IMR-90 (cell line): ENCODE data around the gene PTRH2. TPM values are rescaled to one million over a fixed set of nuclear protein-coding genes. Genes with fewer than 3 reads are reported as not detected.

Experiments used
- ATAC-seq: fragments of 200-7000 bp; cut with Tn5 transposase; 2 replicates; pipeline ENCODE4 v1.9.1; 2020; ENCODE audit warnings: low read depth, mild to moderate bottlenecking, moderate library complexity
- BruUV-seq: library from RNA; stranded (reverse); fragments of 400-500 nt; replicated peaks from 2 replicates; lab custom pipeline; 2021; lab: Mats Ljungman, UMichigan
- CTCF ChIA-PET: fragments of 300-600 bp; formaldehyde crosslinking; extraction: SDS; loops from one replicate; lab custom pipeline; 2021; ENCODE audit warnings: antibody characterized with exemption; lab: Yijun Ruan, JAX
- POLR2A ChIA-PET: fragments of 300-600 bp; sonication (Branson Sonifier 250); formaldehyde crosslinking; loops from one replicate; lab custom pipeline; 2022; ENCODE audit warnings: antibody characterized with exemption; ENCODE audit not compliant: unreplicated experiment; lab: Charles Lee
- DNase-seq: peaks from one replicate; pipeline ENCODE4 v3.0.0; 2013
- H2AFZ ChIP-seq: replicated peaks from 2 replicates; pipeline ENCODE3; 2013; ENCODE audit warnings: low read length, mild to moderate bottlenecking; ENCODE audit not compliant: poor library complexity
- H2AK5ac ChIP-seq: 2 replicates; pipeline ENCODE4 v1.6.1; 2013; ENCODE audit warnings: low read depth, low read length, inconsistent platforms
- H2AK9ac ChIP-seq: replicated peaks from 2 replicates; pipeline ENCODE3; 2013; ENCODE audit warnings: mild to moderate bottlenecking, low read depth, low read length, moderate library complexity; ENCODE audit not compliant: poor library complexity
- H2BK120ac ChIP-seq: 2 replicates; pipeline ENCODE4 v1.6.1; 2013; ENCODE audit warnings: low read depth, low read length, inconsistent platforms
- H2BK15ac ChIP-seq: 3 replicates; pipeline ENCODE4 v1.6.1; 2013; ENCODE audit warnings: low read depth, low read length, inconsistent platforms
- H2BK20ac ChIP-seq: 2 replicates; pipeline ENCODE4 v1.6.1; 2013; ENCODE audit warnings: low read depth, mild to moderate bottlenecking, inconsistent platforms, low read length, moderate library complexity
- H2BK5ac ChIP-seq: 2 replicates; pipeline ENCODE4 v1.6.1; 2013; ENCODE audit warnings: mild to moderate bottlenecking, low read depth, low read length, inconsistent platforms; ENCODE audit not compliant: poor library complexity, severe bottlenecking
- H3K14ac ChIP-seq: replicated peaks from 2 replicates; pipeline ENCODE4 v1.6.1; 2013; ENCODE audit warnings: low read depth, low read length, inconsistent platforms
- H3K18ac ChIP-seq: 2 replicates; pipeline ENCODE4 v1.6.1; 2013; ENCODE audit warnings: low read depth, low read length, control low read depth
- H3K23ac ChIP-seq: 2 replicates; pipeline ENCODE4 v1.6.1; 2013; ENCODE audit warnings: low read depth, low read length, inconsistent platforms
- H3K27ac ChIP-seq: 2 replicates; pipeline ENCODE4 v1.5.1; 2013; ENCODE audit warnings: mild to moderate bottlenecking, control low read depth, low read length; ENCODE audit not compliant: insufficient read depth
- H3K27me3 ChIP-seq: 2 replicates; pipeline ENCODE4 v1.6.1; 2013; ENCODE audit warnings: low read length; ENCODE audit not compliant: control insufficient read depth, insufficient read depth
- H3K36me3 ChIP-seq: 2 replicates; pipeline ENCODE4 v1.6.1; 2013; ENCODE audit warnings: low read length, mixed read lengths; ENCODE audit not compliant: control insufficient read depth, insufficient read depth
- H3K4ac ChIP-seq: 2 replicates; pipeline ENCODE4 v1.6.1; 2013; ENCODE audit warnings: low read depth, low read length, inconsistent platforms
- H3K4me1 ChIP-seq: 2 replicates; pipeline ENCODE4 v1.6.1; 2013; ENCODE audit warnings: low read length, mixed read lengths; ENCODE audit not compliant: control insufficient read depth, insufficient read depth
- H3K4me2 ChIP-seq: 2 replicates; pipeline ENCODE4 v1.6.1; 2013; ENCODE audit warnings: low read depth, mild to moderate bottlenecking, control low read depth, low read length, moderate library complexity
- H3K4me3 ChIP-seq: 2 replicates; pipeline ENCODE4 v1.5.1; 2013; ENCODE audit warnings: low read depth, mild to moderate bottlenecking, control low read depth, low read length, moderate library complexity; ENCODE audit not compliant: insufficient read depth
- H3K56ac ChIP-seq: 2 replicates; pipeline ENCODE4 v1.6.1; 2013; ENCODE audit warnings: low read length, inconsistent platforms; ENCODE audit not compliant: insufficient read depth; ENCODE audit errors: extremely low read depth
- H3K79me1 ChIP-seq, 2 experiments: 2 replicates each; pipeline ENCODE4 v1.6.1; 2013; ENCODE audit warnings: low read length in 2 of 2, inconsistent platforms in 1 of 2, low read depth in 1 of 2
- H3K9ac ChIP-seq: 2 replicates; pipeline ENCODE4 v1.6.1; 2013; ENCODE audit warnings: low read depth, low read length, control low read depth
- H3K9me1 ChIP-seq: 2 replicates; pipeline ENCODE4 v1.6.1; 2013; ENCODE audit warnings: low read length, inconsistent platforms; ENCODE audit not compliant: insufficient read depth
- H3K9me3 ChIP-seq: 2 replicates; pipeline ENCODE4 v1.6.1; 2013; ENCODE audit warnings: low read length; ENCODE audit not compliant: control insufficient read depth, insufficient read depth
- H4K20me1 ChIP-seq: 2 replicates; pipeline ENCODE4 v1.6.1; 2013; ENCODE audit warnings: low read length, inconsistent platforms; ENCODE audit not compliant: insufficient read depth
- H4K5ac ChIP-seq: 2 replicates; pipeline ENCODE4 v1.6.1; 2013; ENCODE audit warnings: mild to moderate bottlenecking, low read depth, low read length, control low read depth
- H4K8ac ChIP-seq, 2 experiments: 2 replicates each; pipeline ENCODE4 v1.6.1; 2013; ENCODE audit warnings: low read depth in 2 of 2, low read length in 2 of 2, control low read depth in 1 of 2, inconsistent platforms in 1 of 2
- H4K91ac ChIP-seq: 2 replicates; pipeline ENCODE4 v1.6.1; 2013; ENCODE audit warnings: low read depth, low read length, inconsistent platforms; ENCODE audit not compliant: insufficient read depth
- CEBPB ChIP-seq: IDR thresholded peaks from 2 replicates; pipeline ENCODE4 v1.6.1; 2012; ENCODE audit warnings: low read depth, low read length, improper control_type of control experiment
- SMC3 ChIP-seq: fragments of 150-350 bp; IDR thresholded peaks from 2 replicates; pipeline ENCODE4 v1.6.1; 2016; ENCODE audit warnings: low read depth, mild to moderate bottlenecking, antibody characterized with exemption, low read length, moderate library complexity
- WGBS, 2 experiments: methylation state at CpG; one replicate each; pipeline versions ENCODE4 v1.1.5 to v1.1.7; 2013; ENCODE audit warnings: missing lambda C conversion rate in 2 of 2; ENCODE audit not compliant: insufficient read length in 1 of 2; ENCODE audit errors: extremely low coverage in 2 of 2; 5-methylcytosine and 5-hydroxymethylcytosine counted together
- dilution Hi-C: fragments of 300-500 bp; cut with HindIII; formaldehyde crosslinking; loops from one replicate; pipeline ENCODE4 v1.14.3; 2018; ENCODE audit warnings: low sequenced_read_pairs; ENCODE audit not compliant: unreplicated experiment
- in situ Hi-C: fragments of 300-500 bp; cut with MboI; formaldehyde crosslinking; loops from 3 replicates; pipeline ENCODE4 v1.14.3; 2019; ENCODE audit warnings: low sequenced_read_pairs, inconsistent platforms, mixed read lengths
- intact Hi-C: fragments of 100-400 bp; cut with micrococcal nuclease; formaldehyde crosslinking; loops from 2 replicates; pipeline ENCODE4 v1.10.0; 2022
- polyA plus RNA-seq, 3 experiments: library from polyadenylated mRNA; depleted of rRNA; stranded (reverse); fragments of >200 nt; gene quantifications; 2 replicates each; pipeline ENCODE4 v1.2.3, GENCODE V29; 2012; ENCODE audit warnings: low replicate concordance in 1 of 3
- total RNA-seq: library from RNA; depleted of rRNA; stranded (reverse); fragments of >200 nt; gene quantifications from 2 replicates; pipeline ENCODE4 v1.2.3, GENCODE V29; 2012

The PTRH2 gene
- total and polyA plus RNA-seq, 2 of the 4 experiments (the other 2 are of a cell fraction) = 24.9 to 49.7 TPM

- no peaks in the 10 kb centered on the region for H4K20me1 ChIP-seq
- ATAC-seq (no peak), DNase-seq (no peak)
- H2BK5ac ChIP-seq = no peak overlapping the region
- ChIA-PET CTCF (interaction anchor here (0.6 to 1.5 kb wide), 3 partner anchors 9 to 169 kb away, joined by 3 to 5 read pairs (median 3); no protein-coding TSS in a partner anchor), POLR2A (interaction anchor here (0.6 kb wide), 1 partner anchor 114 kb away, joined by 8 read pairs; no protein-coding TSS in a partner anchor)
- no peak overlapping the region for H2AK9ac ChIP-seq
- H2BK20ac ChIP-seq = no peak overlapping the region
- H4K5ac ChIP-seq = no peak overlapping the region
- H3K9ac ChIP-seq = no peak overlapping the region
- no peak overlapping the region for H3K56ac ChIP-seq
- H3K9me1 ChIP-seq = no peaks in the 10 kb centered on the region
- TF ChIP-seq CEBPB (peak; percentile 74), SMC3 (no peak)
- H3K4me2 ChIP-seq = no peak overlapping the region
- H3K18ac ChIP-seq = no peak overlapping the region
- dilution Hi-C loops (no loop called here), in situ Hi-C loops (no loop called here), intact Hi-C loops (loop anchor here (10.0 kb wide), 1 partner anchor 290 kb away; no protein-coding TSS in a partner anchor)
- no peak overlapping the region for H3K4me3 ChIP-seq
- H3K27ac ChIP-seq = no peak overlapping the region
- BruUV-seq = no TSS peak
- H3K23ac ChIP-seq = no peak overlapping the region
- no peak overlapping the region for H4K8ac ChIP-seq
- no peaks in the 10 kb centered on the region; the same call in 1 of the 2 replicates for H3K9me3 ChIP-seq
- H3K27me3 ChIP-seq = no peaks in the 10 kb centered on the region
- no peaks in the 10 kb centered on the region for H3K4me1 ChIP-seq
- no peak overlapping the region for H2AK5ac ChIP-seq
- no peak overlapping the region for H3K4ac ChIP-seq
- H3K79me1 ChIP-seq = peaks cover 0 to 21% of the 10 kb centered on the region in 2 experiments; a peak in 1 of 4 replicates
- no peak overlapping the region for H2BK120ac ChIP-seq
- no peak overlapping the region for H3K14ac ChIP-seq
- peaks cover 9% of the 10 kb centered on the region for H3K36me3 ChIP-seq
- H2BK15ac ChIP-seq = no peak overlapping the region
- H4K91ac ChIP-seq = no peak overlapping the region
- WGBS, 2 experiments = no CpG with 5 or more reads among the region's 2 CpGs
- no peak overlapping the region for H2AFZ ChIP-seq
These were observed 37.8 kb upstream of the PTRH2 start for GRCh38 chr17:59745040-59745439.
